Ecto neural progenitor cell (in vitro differentiated cells): ENCODE results near the gene OR52B2.

Experiments
- DNase-seq: peaks from one replicate; pipeline ENCODE4 v3.0.0-alpha.2; 2018; ENCODE audit warnings: low spot score

Gene OR52B2

DNA sequence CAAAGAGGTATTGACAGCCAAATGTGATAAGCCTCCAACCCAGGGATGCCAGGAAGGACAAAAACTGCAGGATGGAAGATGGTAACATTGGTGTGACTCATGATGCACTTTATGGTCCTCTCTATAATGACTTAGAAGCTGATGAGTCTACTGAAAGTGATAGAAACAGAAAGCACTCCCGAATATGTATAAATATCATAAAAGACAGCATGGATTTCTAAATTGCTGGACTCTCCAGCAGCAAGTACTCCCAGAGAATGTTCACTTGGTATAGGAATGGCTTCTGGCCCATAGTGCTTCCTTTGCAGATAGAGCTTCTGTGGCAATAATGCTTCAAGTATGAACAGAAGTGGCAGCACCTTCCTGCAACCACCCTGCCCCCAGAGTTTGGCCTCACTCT lies at the start of gene OR52B2:
OR52B2 (minus strand) TSS at position 101 of the 400 bp plus-strand sequence; CDS start at position 101, 0 bp downstream.
- no peak for DNase-seq

DNA sequence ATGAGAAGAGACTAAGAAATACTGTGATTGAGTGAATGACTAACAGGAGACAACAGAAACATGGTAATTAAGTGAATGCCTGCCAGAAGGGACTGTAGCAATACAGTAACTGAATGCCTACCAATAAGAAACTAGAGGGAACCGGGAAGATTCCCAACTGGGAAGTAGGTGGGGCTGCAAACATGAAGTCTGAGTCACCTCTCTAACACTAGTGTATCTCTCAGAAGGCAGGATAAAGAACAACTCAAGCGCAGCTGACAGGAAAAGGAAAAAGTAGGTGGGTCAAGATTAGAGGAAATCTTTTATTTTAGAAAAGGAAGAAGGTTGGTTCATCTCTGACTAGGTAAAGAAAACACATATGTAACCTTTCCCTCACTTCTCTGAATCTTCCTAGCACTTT lies 49.2 kb upstream of the OR52B2 start:
- DNase-seq, result no peak

DNA sequence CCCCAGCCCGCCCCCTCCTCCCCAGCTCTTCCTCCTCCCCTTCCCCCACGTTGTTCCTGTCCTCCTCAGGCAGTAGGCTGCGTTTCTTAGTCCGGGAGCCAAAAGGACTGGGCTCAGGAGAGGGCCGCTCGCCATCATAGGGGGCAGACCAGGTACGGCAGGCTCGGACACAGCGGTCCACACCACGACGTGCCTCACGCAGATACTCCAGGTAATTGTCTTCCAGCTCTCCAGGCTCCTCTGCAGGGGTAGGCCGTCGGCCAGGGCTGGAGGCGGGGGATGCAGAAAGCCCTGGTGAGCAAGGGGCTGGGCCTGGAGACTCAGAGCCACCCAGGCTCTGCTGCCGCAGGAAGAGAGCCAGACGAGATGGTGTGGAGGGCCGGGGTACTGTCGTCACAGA lies 47.6 kb upstream of the OR52B2 start:
- no peak for DNase-seq

DNA sequence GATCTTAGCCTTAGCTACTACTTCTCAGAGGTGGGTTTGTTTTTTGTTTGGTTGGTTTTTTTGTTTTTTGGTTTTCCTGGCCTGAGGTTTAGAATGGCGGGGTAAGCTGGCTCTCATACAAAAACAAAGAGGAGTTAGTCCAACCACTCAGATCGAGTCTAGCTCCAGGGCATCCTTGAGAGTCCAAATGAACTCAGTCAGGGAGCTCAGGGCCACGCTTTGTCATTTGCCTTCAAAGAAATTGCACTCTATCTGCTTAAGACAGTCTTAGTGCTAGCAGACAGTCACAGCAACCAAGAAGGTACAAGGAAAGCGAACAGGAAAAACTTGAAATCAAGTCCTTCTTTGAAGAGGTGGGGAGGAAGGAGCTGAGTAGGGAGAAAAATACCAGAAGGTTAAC lies 46.4 kb upstream of the OR52B2 start:
- DNase-seq, result no peak

DNA sequence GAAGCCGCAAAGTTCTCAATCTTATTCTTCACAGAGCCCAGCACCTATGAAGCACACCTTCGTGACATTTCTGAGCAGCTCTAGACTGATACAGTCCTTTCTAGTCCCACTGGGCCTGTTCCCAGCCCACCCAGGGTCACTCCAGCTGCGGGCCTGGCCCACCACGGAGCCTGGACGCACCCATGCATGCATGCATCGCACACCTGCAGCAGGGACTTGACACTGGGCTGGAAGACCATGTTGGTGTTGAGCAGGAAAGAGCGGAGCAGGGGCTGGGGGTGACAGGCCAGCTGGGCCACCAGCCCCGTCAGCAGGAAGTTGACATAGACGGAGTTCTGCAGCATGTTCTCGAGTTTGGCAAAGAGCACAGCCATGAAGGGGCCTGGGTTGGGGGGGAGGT lies 44.4 kb upstream of the OR52B2 start:
- no peak for DNase-seq

DNA sequence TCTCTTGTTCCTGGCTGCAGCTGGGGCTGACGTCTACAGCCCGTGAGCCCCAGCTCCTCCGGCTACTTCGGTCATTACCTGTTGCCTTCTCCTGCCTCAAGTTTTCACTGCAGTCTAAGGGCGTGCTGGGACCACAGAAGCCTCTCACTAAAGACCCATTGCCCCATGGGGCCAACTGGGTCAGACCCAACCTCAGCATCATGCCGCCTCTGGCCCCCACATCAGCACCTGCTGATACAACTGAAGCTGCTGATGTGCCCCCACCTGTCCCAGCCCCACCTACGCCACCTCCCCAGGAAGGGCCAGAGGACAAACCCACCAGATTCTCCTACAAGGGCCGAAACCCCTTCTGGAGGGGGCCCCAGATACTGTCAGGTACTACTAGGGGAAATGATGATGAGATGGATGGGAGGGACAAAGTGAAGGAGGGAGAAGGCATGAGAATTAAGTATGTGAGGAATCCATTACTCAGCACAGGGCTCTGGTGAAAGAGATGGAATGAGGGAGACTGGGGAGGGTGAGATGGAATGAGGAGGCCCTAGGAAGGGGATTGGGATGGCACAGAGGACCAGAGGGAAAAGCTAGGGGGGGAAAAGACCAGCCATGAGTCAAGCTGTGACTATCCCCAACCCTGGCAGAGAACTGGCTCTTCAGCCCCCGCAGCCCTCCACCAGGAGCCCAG lies 40.3 kb upstream of the OR52B2 start:
- no peak for DNase-seq

DNA sequence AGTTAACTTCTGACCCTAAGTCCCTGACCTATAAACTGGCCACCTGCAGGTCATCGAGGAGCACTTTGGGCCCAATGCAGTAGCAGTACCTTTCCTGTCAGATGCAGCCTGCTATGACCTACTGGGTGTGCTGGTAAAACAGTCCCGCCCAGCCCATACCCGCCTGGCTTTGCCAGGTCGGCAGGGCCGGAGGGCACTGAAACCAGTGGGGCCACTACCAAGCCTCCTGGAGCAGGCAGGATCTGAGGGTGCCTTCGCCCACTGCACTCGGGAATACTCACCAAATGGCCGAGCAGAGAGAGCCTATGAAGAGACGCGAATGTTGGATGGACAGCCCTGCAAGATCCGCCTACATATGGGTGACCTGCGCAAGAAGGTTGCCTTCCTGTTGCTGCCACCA lies 39.7 kb upstream of the OR52B2 start:
- DNase-seq, result no peak

DNA sequence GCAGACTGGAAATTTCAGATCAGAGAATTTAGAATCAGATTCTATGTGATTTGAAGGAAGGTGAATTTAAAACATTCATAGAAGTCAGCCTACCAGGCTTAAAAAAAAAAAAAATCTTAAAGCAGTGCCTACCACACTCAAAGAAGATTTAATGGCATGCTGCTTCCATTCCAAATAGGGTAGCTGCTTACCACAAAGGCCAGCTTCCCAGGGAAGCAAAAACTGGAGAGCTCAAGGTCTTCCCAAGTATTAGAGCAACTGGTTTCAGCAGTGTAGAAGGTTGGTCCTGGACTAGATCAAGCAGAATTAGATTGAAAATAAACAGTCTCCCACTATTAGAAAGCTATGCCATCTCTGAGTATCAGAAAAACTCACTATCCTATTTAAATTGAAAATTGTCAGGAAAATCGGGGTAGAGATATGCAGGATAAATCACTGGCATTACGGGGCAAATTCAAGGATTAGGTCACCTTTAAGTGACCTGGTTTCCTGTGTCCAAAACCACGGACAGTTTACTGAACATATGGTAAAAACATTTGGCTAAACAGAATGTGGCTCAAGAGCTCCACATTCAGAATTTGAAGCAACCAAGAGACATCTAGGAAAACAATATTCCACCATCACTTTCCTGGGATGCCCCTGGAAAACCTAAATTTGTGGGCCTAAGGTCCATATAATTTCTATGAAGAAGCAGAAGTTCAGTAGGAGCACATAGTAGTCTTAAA lies 36.5 kb upstream of the OR52B2 start:
- no peak for DNase-seq

DNA sequence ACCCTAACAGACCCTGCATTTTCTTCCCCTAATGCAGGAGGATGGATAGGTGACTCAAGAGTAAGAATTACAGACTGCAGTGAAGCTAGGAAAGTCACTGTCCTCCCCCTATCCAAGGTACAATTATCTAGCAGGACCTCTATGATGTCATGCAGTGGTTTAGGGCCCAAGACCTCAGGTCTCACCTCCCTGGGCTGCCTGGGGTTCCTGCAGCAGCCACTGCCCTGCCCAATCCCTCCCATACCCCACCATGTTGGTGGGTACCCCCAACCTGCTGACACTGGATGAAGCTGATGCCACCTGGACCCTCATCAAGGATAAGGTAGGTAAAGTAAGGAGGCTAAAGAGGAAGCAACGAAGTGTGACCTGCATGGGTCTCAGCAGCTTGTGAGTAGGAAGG lies 35.2 kb upstream of the OR52B2 start, which contains the start of gene C11orf42:
C11orf42 (plus strand) TSS at position 192 of the 400 bp plus-strand sequence; CDS start at position 251, 59 bp downstream.
- no peak for DNase-seq

DNA sequence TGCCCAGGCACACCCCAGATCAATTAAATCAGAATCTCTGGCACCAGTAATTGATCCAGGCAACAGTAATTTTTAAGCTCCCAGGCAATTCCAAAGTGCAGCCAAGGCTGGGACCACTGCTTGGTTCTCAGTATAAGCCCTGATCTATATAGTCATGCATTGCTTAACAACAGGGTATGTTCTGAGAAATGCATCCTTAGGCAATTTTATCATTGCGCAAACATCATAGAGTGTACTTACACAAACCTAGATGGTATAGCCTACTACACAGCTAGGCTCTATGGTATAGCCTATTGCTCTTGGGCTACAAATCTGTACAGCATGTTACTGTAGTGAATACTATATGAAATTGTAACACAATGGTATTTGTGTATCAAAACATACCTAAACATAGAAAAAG lies 34.6 kb upstream of the OR52B2 start:
- no peak for DNase-seq

DNA sequence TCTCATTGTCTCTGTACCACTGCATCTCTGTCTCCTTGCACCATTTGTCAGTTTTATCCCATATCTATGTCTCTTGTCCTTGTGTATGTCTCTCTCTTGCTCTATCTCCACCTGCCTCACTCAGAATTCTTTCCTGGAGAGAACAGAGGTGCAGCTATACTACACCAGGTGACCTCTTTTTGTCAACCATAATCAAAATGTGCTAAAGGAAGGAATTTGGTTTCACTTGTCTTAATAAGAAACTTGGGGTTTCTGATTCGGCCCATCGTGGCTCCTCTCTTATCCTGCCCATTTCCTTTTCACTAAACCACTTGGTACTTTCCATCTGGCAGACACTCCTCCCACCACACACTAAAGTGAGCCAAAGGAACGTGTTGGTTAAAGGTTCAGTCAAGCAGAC lies 33.2 kb upstream of the OR52B2 start:
- DNase-seq, result no peak

DNA sequence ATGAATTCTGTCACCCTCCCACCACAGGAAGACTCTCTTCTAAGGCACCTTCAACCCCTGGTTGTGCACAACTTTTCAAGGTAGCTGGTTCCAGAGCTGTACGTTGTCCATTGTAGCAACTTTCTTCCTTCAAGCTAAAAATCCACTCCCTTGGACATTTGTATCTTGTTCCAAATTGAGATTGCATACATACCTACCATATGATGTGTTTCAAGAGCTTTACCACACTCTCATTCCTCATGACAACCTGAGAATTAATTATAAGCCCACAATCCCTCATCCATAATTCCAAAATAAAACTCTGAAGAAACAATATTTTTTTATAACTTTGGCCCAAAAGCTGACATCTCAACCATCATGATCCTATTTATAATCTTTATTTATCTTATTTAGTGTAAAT lies 31.9 kb upstream of the OR52B2 start:
- DNase-seq, result no peak

DNA sequence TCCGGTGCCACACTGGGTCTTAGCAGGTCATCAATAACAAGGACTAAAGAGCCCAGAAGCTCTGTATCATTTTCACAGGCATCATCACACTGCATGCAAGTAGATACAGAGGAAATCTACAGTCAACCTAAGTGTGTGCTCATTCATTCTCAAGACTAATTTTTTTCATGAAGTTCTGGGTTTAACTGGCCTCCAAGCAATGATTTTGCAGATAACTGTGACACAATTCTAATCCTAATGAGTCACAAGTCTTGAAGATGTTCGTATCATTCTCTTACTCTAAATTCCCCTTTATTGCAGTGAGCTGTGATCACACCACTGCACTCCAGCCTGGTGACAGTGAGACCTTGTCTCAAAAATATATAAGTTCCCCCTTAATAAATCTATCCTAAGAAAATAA lies 31.4 kb upstream of the OR52B2 start:
- no peak for DNase-seq

DNA sequence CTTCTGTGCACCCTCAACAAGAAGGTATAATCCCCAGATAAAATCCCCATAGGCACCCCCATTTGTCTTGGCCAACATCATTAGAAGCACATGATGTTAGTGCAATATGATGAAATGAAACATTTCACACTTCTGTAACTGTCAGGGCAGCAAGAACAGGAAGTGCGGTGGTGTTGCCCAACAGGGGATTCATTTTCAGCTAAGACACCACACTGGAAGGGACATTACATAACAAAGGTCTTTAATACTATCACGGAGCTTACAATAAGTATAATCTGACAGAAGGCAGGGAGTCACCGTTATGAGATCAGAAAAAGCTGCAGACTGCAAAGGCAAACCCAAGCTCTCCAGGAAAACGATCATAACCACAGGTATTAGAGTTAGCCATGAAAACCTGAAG lies 30.8 kb upstream of the OR52B2 start:
- no peak for DNase-seq

DNA sequence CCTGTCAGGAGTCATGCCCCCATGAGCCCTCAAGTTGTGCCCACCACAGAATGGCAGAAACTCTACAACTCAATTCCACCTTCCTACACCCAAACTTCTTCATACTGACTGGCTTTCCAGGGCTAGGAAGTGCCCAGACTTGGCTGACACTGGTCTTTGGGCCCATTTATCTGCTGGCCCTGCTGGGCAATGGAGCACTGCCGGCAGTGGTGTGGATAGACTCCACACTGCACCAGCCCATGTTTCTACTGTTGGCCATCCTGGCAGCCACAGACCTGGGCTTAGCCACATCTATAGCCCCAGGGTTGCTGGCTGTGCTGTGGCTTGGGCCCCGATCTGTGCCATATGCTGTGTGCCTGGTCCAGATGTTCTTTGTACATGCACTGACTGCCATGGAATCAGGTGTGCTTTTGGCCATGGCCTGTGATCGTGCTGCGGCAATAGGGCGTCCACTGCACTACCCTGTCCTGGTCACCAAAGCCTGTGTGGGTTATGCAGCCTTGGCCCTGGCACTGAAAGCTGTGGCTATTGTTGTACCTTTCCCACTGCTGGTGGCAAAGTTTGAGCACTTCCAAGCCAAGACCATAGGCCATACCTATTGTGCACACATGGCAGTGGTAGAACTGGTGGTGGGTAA lies 29.2 kb upstream of the OR52B2 start, which contains the start of gene OR52W1:
OR52W1 (plus strand) TSS at position 51 of the 637 bp plus-strand sequence; CDS start at position 51, 0 bp downstream.
- no peak for DNase-seq

DNA sequence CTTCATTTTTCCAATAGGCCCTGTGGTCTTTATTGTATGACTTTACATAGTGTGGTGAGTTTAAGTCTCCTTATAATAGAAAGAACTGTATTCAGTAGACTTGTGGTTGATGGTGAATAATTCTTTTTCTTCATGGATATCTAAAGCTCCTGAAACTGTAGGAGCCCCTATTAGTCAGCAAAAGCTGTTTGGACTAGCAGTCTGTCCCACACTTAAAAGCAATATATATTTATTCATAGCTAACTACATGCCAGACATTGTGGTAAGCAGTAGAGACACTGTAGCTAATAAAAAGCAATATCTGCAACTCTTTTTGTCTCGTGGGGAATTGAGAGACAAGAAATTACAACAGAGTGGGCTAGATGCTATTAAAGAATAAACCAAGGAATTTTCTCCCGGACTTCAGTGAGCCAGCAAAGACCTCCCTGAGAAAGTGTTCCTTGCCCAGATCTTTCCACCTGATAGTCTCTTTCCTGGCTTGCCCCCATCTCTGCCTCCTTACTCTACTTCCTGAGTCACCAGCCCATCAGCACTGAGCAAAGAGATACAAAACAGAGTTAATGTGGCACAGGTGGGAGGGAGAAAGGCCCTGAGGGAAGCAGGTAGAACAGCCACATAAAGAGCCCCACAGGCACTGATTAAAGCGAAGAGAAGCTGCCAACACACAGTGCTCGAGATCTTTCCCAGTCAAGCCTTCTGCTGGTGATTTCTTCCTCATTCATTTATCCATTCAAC lies 27.5 kb upstream of the OR52B2 start:
- DNase-seq, result no peak

DNA sequence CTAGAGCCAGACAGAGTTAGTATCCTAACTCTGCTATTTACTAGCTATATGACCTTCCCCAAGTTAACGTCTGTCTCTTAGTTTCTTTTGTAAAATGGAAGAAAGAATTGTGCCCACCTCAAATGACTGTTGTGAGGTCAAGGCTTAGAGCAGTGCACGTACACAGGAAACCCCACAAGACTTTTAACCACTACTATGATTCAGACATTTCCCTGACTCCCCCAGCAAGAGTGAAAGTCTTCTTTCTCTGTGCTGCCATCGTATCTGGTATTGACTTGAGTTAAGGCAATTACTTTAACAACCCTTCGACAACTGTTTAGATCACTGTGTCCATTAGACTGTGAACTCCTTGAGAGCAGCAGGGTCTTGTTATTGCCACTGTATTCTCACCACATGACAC lies 26.3 kb upstream of the OR52B2 start:
- DNase-seq, result no peak

DNA sequence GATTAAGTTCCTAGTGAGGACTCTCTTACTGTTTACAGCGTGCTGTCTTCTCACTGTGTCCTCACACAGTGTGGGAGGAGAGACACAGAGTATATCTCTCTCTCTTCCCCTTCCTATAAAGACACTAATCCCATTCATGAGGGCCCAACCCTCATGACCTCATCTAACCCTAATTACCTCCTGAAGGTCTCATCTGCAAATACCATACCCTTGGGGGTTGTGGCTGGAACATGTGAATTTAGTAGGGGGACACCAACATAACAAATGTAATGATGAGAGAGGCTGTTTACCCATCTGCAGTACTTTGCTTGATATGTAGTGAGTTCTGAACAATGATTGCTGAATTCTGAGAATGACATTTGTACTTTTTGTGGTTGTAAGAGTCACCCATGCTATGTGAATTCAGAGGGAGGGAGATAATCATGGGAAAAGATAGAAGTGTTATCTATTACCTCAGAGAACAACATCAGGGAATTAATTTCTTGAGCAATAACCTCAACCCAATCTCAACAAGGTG lies 24.0 kb upstream of the OR52B2 start:
- DNase-seq, result no peak

DNA sequence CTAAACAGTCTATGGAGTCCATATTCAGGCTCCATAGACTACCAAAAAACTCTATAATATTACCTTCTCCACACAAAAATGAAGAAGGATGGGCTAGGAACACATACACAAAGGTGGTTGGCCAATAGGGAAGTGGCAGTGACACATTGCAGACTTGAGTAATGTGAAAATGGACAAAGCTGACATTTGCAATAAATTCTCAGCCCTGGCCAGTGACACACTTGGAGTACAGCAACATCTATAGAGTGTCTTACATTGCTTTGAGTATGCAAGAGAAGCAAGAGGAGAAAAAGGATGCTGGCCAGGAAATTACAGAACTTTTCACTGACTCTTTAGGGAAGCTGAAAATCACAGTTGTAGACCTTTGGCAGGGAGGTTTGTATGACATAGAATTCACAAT lies 21.6 kb upstream of the OR52B2 start:
- DNase-seq, result no peak

DNA sequence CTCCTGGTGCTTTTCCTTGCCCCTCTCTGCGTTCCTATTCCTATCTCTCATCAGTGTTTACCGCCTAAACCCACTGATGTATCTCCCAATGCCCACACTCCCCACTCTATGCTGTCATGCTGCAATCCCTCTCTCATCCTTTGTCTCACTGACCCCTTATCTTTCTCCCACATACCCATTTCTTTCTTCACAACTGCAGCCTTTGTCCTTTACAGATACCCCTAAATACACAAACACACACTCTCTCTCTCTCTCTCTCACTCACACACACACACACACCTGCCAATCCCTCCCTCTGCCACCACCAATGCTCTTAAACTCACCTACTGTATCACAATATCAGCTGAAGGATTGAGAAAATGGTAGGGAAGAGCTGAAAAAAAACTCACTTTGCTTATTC lies 5.3 kb upstream of the OR52B2 start:
- DNase-seq, result no peak

DNA sequence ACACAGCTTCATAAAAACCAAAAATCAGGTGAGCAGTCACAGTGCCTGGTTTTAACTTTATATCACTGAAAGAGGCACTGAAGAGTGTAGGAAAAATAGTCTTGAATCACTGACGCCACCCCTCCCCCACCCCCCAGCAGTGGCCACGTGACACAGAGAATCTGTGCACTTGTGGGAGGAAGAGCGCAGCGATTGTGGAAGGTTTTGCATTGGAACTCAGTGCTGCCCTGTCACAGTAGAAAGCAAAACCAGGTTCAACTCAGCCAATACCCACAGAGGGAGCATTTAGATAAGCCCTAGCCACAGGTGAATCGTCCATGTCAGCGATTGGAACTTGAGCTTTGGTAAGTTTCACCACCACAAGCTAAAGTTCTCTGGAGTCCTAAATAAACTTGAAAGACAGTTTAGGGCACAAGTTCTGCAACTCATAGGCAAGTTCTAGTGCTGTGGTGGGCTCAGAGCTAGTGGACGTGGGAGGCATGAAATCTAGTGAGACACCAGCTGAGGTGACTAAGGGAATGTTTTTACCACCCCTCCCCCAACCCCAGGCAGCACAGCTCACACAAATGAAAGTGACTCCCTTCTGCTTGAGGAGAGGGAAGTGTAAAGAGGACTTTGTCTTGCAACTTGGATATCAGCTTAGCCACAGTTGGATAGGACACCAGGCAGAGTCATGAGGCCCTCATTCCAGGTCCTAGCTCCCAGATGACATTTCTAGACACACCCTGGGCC lies 13.3 kb downstream of the OR52B2 start:
- no peak for DNase-seq

DNA sequence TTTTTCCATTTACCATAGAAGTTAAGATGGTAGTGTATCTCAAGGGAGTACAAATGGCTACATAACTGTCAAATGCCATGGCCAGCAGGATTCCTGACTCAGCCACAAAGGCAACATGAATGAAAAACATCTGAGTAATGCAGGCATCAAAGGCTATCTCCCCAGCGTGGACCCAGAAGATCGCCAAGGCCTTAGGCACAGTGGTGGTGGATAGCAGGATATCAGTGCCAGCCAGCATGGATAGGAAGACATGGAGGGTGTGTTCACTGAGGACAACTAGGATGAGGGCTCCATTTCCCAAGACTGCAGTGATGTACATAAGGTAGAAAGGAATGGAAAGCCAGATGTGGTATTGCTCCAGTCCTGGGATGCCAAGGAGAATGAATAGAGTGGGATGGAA lies 18.0 kb downstream of the OR52B2 start:
- no peak for DNase-seq
